ENCODE results near the gene VILL. TPM values are rescaled to one million over a fixed set of nuclear protein-coding genes. Genes with fewer than 3 reads are reported as not detected.

The VILL gene
- total and polyA plus RNA-seq, 4 donors, result 0.88 to 3.5 (median 1.6) TPM

GRCh38 chr3:37991109-37991508 lies 523 bp downstream of the VILL start:
- 79% methylated on average over 6 of the region's 6 CpGs for WGBS
- no peak for TF ChIP-seq CTCF (IDR thresholded peaks at IDR 0.05; ENCODE audit: low read depth, low read length, missing input control)
- TF ChIP-seq REST (IDR thresholded peaks at IDR 0.05), result no peak
- no peak for TF ChIP-seq SP1 (IDR thresholded peaks at IDR 0.05)
- no peak for TF ChIP-seq YY1 (IDR thresholded peaks at IDR 0.05)
- no peak for TF ChIP-seq RXRA (IDR thresholded peaks at IDR 0.05)
- no peak for TF ChIP-seq GABPA (IDR thresholded peaks at IDR 0.05 in 1 of 2, conservative IDR thresholded peaks at IDR 0.05 in 1 of 2)
- Histone ChIP-seq H3K4me1 (ENCODE audit: control insufficient read depth in 4 of 4, insufficient read depth in 4 of 4, low read length in 3 of 4) (peaks cover 0 to 14% (median 6%) of the 10 kb centered on the region in 4 donors), H3K27me3 (ENCODE audit: control insufficient read depth in 4 of 4, insufficient read depth in 4 of 4, low read length in 3 of 4) (no peaks in the 10 kb centered on the region), H3K4me3 (ENCODE audit: low read depth in 1 of 3, low read length in 3 of 3) (no peak overlapping the region), H3K9me3 (ENCODE audit: control insufficient read depth in 4 of 4, low read length in 3 of 4) (no peaks in the 10 kb centered on the region), H3K27ac (ENCODE audit: low read depth in 1 of 2, low read length in 2 of 2) (no peak overlapping the region), H3K36me3 (ENCODE audit: control insufficient read depth in 4 of 4, insufficient read depth in 3 of 4, low read depth in 1 of 4, low read length in 3 of 4) (no peaks in the 10 kb centered on the region), H3K9ac (ENCODE audit: low read depth in 1 of 2, low read length in 2 of 2) (no peak overlapping the region)
- DNase-seq (ENCODE audit: low spot score), result no peak

- TF ChIP-seq MAX (IDR thresholded peaks at IDR 0.05) (no peak), FOXA2 (IDR thresholded peaks at IDR 0.05) (no peak), NR2F2 (IDR thresholded peaks at IDR 0.05) (no peak), HNF4A (conservative IDR thresholded peaks at IDR 0.05) (no peak), GABPA (IDR thresholded peaks at IDR 0.05 in 1 of 2, conservative IDR thresholded peaks at IDR 0.05 in 1 of 2) (no peak), EGR1 (IDR thresholded peaks at IDR 0.05; ENCODE audit: low read depth in 2 of 2) (no peak), JUND (IDR thresholded peaks at IDR 0.05) (no peak), ATF3 (IDR thresholded peaks at IDR 0.05) (no peak), SP1 (IDR thresholded peaks at IDR 0.05) (no peak), CTCF (IDR thresholded peaks at IDR 0.05; ENCODE audit: low read depth, low read length, missing input control) (no peak), YY1 (IDR thresholded peaks at IDR 0.05) (no peak), HNF4G (IDR thresholded peaks at IDR 0.05) (no peak)
- DNase-seq (ENCODE audit: low spot score), result no peak
- WGBS, result 79% methylated on average over 7 of the region's 7 CpGs
- H3K4me1 ChIP-seq (ENCODE audit: control insufficient read depth in 4 of 4, insufficient read depth in 4 of 4, low read length in 3 of 4), result peaks cover 0 to 9% (median 4%) of the 10 kb centered on the region in 4 donors
- H3K36me3 ChIP-seq (ENCODE audit: control insufficient read depth in 4 of 4, insufficient read depth in 3 of 4, low read depth in 1 of 4, low read length in 3 of 4), result no peaks in the 10 kb centered on the region
- no peak overlapping the region for H3K27ac ChIP-seq (ENCODE audit: low read depth in 1 of 2, low read length in 2 of 2)
- no peaks in the 10 kb centered on the region for H3K9me3 ChIP-seq (ENCODE audit: control insufficient read depth in 4 of 4, low read length in 3 of 4)
- H3K4me3 ChIP-seq (ENCODE audit: low read depth in 1 of 3, low read length in 3 of 3), result no peak overlapping the region
- H3K9ac ChIP-seq (ENCODE audit: low read depth in 1 of 2, low read length in 2 of 2), result no peak overlapping the region
- no peaks in the 10 kb centered on the region for H3K27me3 ChIP-seq (ENCODE audit: control insufficient read depth in 4 of 4, insufficient read depth in 4 of 4, low read length in 3 of 4)
Measured at GRCh38 chr3:37991823-37992222, 1.2 kb downstream of the VILL start.

Data from liver (tissue), 9 donors.